COR-L47 (cell line): ENCODE data around the gene WDTC1.

Source experiments
- DNase-seq: peaks from one replicate; lab custom pipeline; 2025; lab: John Stamatoyannopoulos, UW

WDTC1 gene

GRCh38 chr1:27356619-27357280, 122.3 kb downstream of the WDTC1 start:
- DNase-seq = no peak

GRCh38 chr1:27357281-27358037, 123.0 kb downstream of the WDTC1 start:
- DNase-seq = peak; percentile 36
